Measurements from ENCODE around the gene NEURL1B. TPM values are rescaled to one million over a fixed set of nuclear protein-coding genes. Genes with fewer than 3 reads are reported as not detected.

Gene NEURL1B
- total RNA-seq, 2 experiments from 2014 or later: 0.04 TPM; not detected in 1

GRCh38 chr5:172632346-172633092 is 8.5 kb upstream of the NEURL1B start:
- POLR2A ChIA-PET: no interaction called here
- CTCF ChIA-PET: no interaction called here

GRCh38 chr5:172633403-172633970 is 7.6 kb upstream of the NEURL1B start:
- CTCF ChIA-PET: no interaction called here
- POLR2A ChIA-PET: no interaction called here

GRCh38 chr5:172634106-172634899 is 6.8 kb upstream of the NEURL1B start:
- ChIA-PET POLR2A (no interaction called here), CTCF (no interaction called here)

GRCh38 chr5:172635038-172635437 is 6.0 kb upstream of the NEURL1B start:
- CTCF ChIA-PET: no interaction called here
- POLR2A ChIA-PET: no interaction called here

- ChIA-PET CTCF (no interaction called here), POLR2A (no interaction called here)
These were observed 4.6 kb upstream of the NEURL1B start for GRCh38 chr5:172636279-172637050.

GRCh38 chr5:172637110-172637580 is 3.9 kb upstream of the NEURL1B start:
- CTCF ChIA-PET: no interaction called here
- POLR2A ChIA-PET: no interaction called here

GRCh38 chr5:172637740-172638139 is 3.3 kb upstream of the NEURL1B start:
- POLR2A ChIA-PET: no interaction called here
- CTCF ChIA-PET: no interaction called here

- CTCF ChIA-PET: no interaction called here
- POLR2A ChIA-PET: no interaction called here
These were observed 2.8 kb upstream of the NEURL1B start for GRCh38 chr5:172638209-172638768.

GRCh38 chr5:172640139-172640538 is 924 bp upstream of the NEURL1B start:
- ChIA-PET POLR2A (no interaction called here), CTCF (no interaction called here)

- ChIA-PET POLR2A (no interaction called here), CTCF (no interaction called here)
These were observed 442 bp downstream of the NEURL1B start for GRCh38 chr5:172641359-172642050.

GRCh38 chr5:172642051-172642409 is 967 bp downstream of the NEURL1B start:
- ChIA-PET POLR2A (no interaction called here), CTCF (no interaction called here)

GRCh38 chr5:172642486-172642885 is 1.4 kb downstream of the NEURL1B start:
- ChIA-PET CTCF (no interaction called here), POLR2A (no interaction called here)

- POLR2A ChIA-PET: no interaction called here
- CTCF ChIA-PET: no interaction called here
These were observed 2.1 kb downstream of the NEURL1B start for GRCh38 chr5:172642926-172643871.

GRCh38 chr5:172644266-172644665 is 3.2 kb downstream of the NEURL1B start:
- POLR2A ChIA-PET: no interaction called here
- CTCF ChIA-PET: no interaction called here

- CTCF ChIA-PET: no interaction called here
- POLR2A ChIA-PET: no interaction called here
These were observed 3.6 kb downstream of the NEURL1B start for GRCh38 chr5:172644711-172645110.

GRCh38 chr5:172645271-172646055 is 4.4 kb downstream of the NEURL1B start:
- ChIA-PET POLR2A (no interaction called here), CTCF (no interaction called here)

- POLR2A ChIA-PET: no interaction called here
- CTCF ChIA-PET: no interaction called here
These were observed 5.7 kb downstream of the NEURL1B start for GRCh38 chr5:172646716-172647285.
